H9 (cell line): Measurements from ENCODE around the gene WDR55. TPM values are rescaled to one million over a fixed set of nuclear protein-coding genes. Genes with fewer than 3 reads are reported as not detected.

Experiments
- DNase-seq: peaks from one replicate; pipeline ENCODE4 v3.0.0-alpha.2; 2017
- H2AFZ ChIP-seq: one replicate; pipeline ENCODE4 v1.6.1; 2013; ENCODE audit warnings: mild to moderate bottlenecking, low read length, control low read depth, moderate library complexity
- H2AK5ac ChIP-seq: 2 replicates; pipeline ENCODE4 v1.6.1; 2013; ENCODE audit warnings: low read length, control low read depth, mixed read lengths; ENCODE audit not compliant: insufficient read length
- H2BK120ac ChIP-seq: one replicate; pipeline ENCODE4 v1.6.1; 2013; ENCODE audit warnings: low read depth, mild to moderate bottlenecking, low read length, control low read depth, inconsistent platforms; ENCODE audit not compliant: poor library complexity, severe bottlenecking
- H2BK12ac ChIP-seq: 2 replicates; pipeline ENCODE4 v1.6.1; 2013; ENCODE audit warnings: low read length, control low read depth, mixed read lengths, low read depth; ENCODE audit not compliant: insufficient read length
- H2BK15ac ChIP-seq: 2 replicates; pipeline ENCODE4 v1.6.1; 2013; ENCODE audit warnings: low read depth, low read length, control low read depth
- H2BK20ac ChIP-seq: one replicate; pipeline ENCODE4 v1.6.1; 2013; ENCODE audit warnings: low read depth, mild to moderate bottlenecking, low read length, control low read depth, inconsistent platforms; ENCODE audit not compliant: poor library complexity, severe bottlenecking
- H2BK5ac ChIP-seq: 2 replicates; pipeline ENCODE4 v1.6.1; 2013; ENCODE audit warnings: low read length, control low read depth, mixed read lengths; ENCODE audit not compliant: insufficient read length
- H3K14ac ChIP-seq: 2 replicates; pipeline ENCODE4 v1.6.1; 2013; ENCODE audit warnings: low read length, control low read depth; ENCODE audit not compliant: insufficient read depth
- H3K18ac ChIP-seq: 2 replicates; pipeline ENCODE4 v1.6.1; 2013; ENCODE audit warnings: low read depth, mild to moderate bottlenecking, mixed read lengths, low read length, control low read depth; ENCODE audit not compliant: insufficient read length
- H3K23ac ChIP-seq: 2 replicates; pipeline ENCODE4 v1.6.1; 2013; ENCODE audit warnings: low read length, control low read depth, mixed read lengths, low read depth; ENCODE audit not compliant: insufficient read length
- H3K23me2 ChIP-seq: 2 replicates; pipeline ENCODE4 v1.6.1; 2013; ENCODE audit warnings: low read depth, mild to moderate bottlenecking, mixed read lengths, low read length, control low read depth; ENCODE audit not compliant: insufficient read length, poor library complexity, severe bottlenecking
- H3K27ac ChIP-seq: 2 replicates; pipeline ENCODE4 v1.5.1; 2013; ENCODE audit warnings: low read length, control low read depth, mixed read lengths, low read depth; ENCODE audit not compliant: insufficient read length
- H3K27me3 ChIP-seq: 2 replicates; pipeline ENCODE4 v1.6.1; 2013; ENCODE audit warnings: low read length, control low read depth, inconsistent platforms; ENCODE audit not compliant: insufficient read depth
- H3K4ac ChIP-seq: 2 replicates; pipeline ENCODE4 v1.6.1; 2013; ENCODE audit warnings: low read depth, mild to moderate bottlenecking, control low read depth, inconsistent platforms, low read length, moderate library complexity
- H3K4me1 ChIP-seq: 2 replicates; pipeline ENCODE4 v1.6.1; 2013; ENCODE audit warnings: low read length, control low read depth, inconsistent platforms; ENCODE audit not compliant: insufficient read depth
- H3K4me2 ChIP-seq: 2 replicates; pipeline ENCODE4 v1.6.1; 2013; ENCODE audit warnings: low read length, control low read depth, mixed read lengths; ENCODE audit not compliant: insufficient read length, insufficient read depth
- H3K56ac ChIP-seq: 2 replicates; pipeline ENCODE4 v1.6.1; 2013; ENCODE audit warnings: low read depth, mild to moderate bottlenecking, mixed read lengths, low read length, control low read depth; ENCODE audit not compliant: insufficient read length
- H3K79me1 ChIP-seq: 2 replicates; pipeline ENCODE4 v1.6.1; 2013; ENCODE audit warnings: low read depth, mild to moderate bottlenecking, moderate library complexity, low read length, control low read depth, inconsistent platforms; ENCODE audit not compliant: insufficient read depth, poor library complexity, severe bottlenecking
- H3K79me2 ChIP-seq: 2 replicates; pipeline ENCODE4 v1.6.1; 2013; ENCODE audit warnings: low read length, control low read depth, inconsistent platforms; ENCODE audit not compliant: insufficient read depth
- H3K9ac ChIP-seq: 2 replicates; pipeline ENCODE4 v1.6.1; 2013; ENCODE audit warnings: low read length, control low read depth, mixed read lengths; ENCODE audit not compliant: insufficient read length; ENCODE audit errors: extremely low read depth
- H3K9me3 ChIP-seq: one replicate; pipeline ENCODE4 v1.6.1; 2013; ENCODE audit warnings: low read depth, low read length, inconsistent platforms; ENCODE audit not compliant: control insufficient read depth
- H3T11ph ChIP-seq: one replicate; pipeline ENCODE4 v1.6.1; 2013; ENCODE audit warnings: mild to moderate bottlenecking, low read length, control low read depth, inconsistent platforms
- H4K20me1 ChIP-seq: one replicate; pipeline ENCODE4 v1.6.1; 2013; ENCODE audit not compliant: control insufficient read depth, insufficient read length, insufficient read depth
- H4K5ac ChIP-seq: 2 replicates; pipeline ENCODE4 v1.6.1; 2013; ENCODE audit warnings: low read depth, mild to moderate bottlenecking, mixed read lengths, low read length, control low read depth; ENCODE audit not compliant: insufficient read length
- H4K8ac ChIP-seq: replicated peaks from 2 replicates; pipeline ENCODE4 v1.6.1; 2013; ENCODE audit warnings: low read length, control low read depth, mixed read lengths, low read depth; ENCODE audit not compliant: insufficient read length
- H4K91ac ChIP-seq: 2 replicates; pipeline ENCODE4 v1.6.1; 2013; ENCODE audit warnings: low read depth, mild to moderate bottlenecking, moderate library complexity, mixed read lengths, low read length, control low read depth; ENCODE audit not compliant: insufficient read length
- H3K27ac Mint-ChIP-seq, 3 experiments: 2 replicates in 2 of 3; 3 replicates in 1 of 3; pipeline ENCODE4 v1.8.0; 2020 to 2021; ENCODE audit warnings: mixed read lengths in 3 of 3, mild to moderate bottlenecking in 1 of 3, moderate library complexity in 1 of 3
- H3K27me3 Mint-ChIP-seq: 2 replicates; pipeline ENCODE4 v1.8.0; 2021; ENCODE audit warnings: low read depth, mild to moderate bottlenecking, moderate library complexity, mixed read lengths
- H3K36me3 Mint-ChIP-seq, 3 experiments: 2 replicates in 2 of 3; 3 replicates in 1 of 3; pipeline ENCODE4 v1.8.0; 2020 to 2021; ENCODE audit warnings: low read depth in 3 of 3, mixed read lengths in 3 of 3; ENCODE audit not compliant: insufficient read depth in 1 of 3
- H3K4me1 Mint-ChIP-seq, 2 experiments: 2 replicates each; pipeline ENCODE4 v1.8.0; 2020; ENCODE audit warnings: mixed read lengths in 2 of 2
- H3K4me3 Mint-ChIP-seq, 2 experiments: 2 replicates in 1 of 2; 3 replicates in 1 of 2; pipeline ENCODE4 v1.8.0; 2020 to 2021; ENCODE audit warnings: mild to moderate bottlenecking in 2 of 2, mixed read lengths in 2 of 2, moderate library complexity in 1 of 2
- H3K9me3 Mint-ChIP-seq, 2 experiments: 2 replicates in 1 of 2; 3 replicates in 1 of 2; pipeline ENCODE4 v1.8.0; 2020; ENCODE audit warnings: mild to moderate bottlenecking in 2 of 2, mixed read lengths in 2 of 2, moderate library complexity in 1 of 2
- WGBS: extraction: QIAGEN DNeasy Blood & Tissue Kit; methylation state at CpG from one replicate; pipeline ENCODE4 v1.1.7; 2013; ENCODE audit warnings: missing lambda C conversion rate, low lambda C conversion rate, mixed read lengths; ENCODE audit not compliant: insufficient read length; ENCODE audit errors: extremely low coverage; 5-methylcytosine and 5-hydroxymethylcytosine counted together
- total RNA-seq: library from RNA; stranded (reverse); gene quantifications from 2 replicates; pipeline ENCODE4 v1.2.1, GENCODE V29; 2021
- TF ChIP-seq, protein P1 (sequence below): fragments of 200-600 bp; sonication (generic); conservative IDR thresholded peaks from 3 replicates; pipeline ENCODE4 v1.8.0; 2021; ENCODE audit warnings: antibody characterized with exemption, mild to moderate bottlenecking

WDR55 gene
- total RNA-seq, 1 experiment from 2014 or later = 24.7 TPM

DNA sequence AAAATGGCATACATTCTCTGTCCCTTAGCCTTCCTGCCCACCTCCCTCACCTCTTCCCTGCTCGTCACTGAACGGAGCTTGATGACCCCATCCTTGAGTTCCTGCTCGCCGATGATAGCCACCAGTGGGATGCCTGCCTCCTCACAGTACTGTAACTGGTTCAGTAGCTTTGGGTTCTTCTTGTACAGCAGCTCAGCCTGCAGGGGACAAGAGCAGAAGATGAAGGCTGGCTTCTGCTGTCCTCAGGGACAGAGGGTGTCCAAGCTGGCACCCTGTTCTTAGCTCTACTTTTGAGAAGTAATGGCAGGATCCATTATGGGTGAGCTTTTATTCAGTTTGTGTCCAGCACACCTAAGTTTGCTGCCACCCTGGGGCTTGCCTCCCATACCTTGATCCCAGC lies 9.9 kb downstream of the WDR55 start:
- H3K36me3 Mint-ChIP-seq = peaks cover 11 to 80% (median 36%) of the 10 kb centered on the region in 3 experiments
- no peak overlapping the region for H4K91ac ChIP-seq
- no peaks in the 10 kb centered on the region for H3K23me2 ChIP-seq
- H3K27me3 ChIP-seq = no peaks in the 10 kb centered on the region
- no peaks in the 10 kb centered on the region for H3K79me1 ChIP-seq
- H4K20me1 ChIP-seq = no peaks in the 10 kb centered on the region
- H2BK20ac ChIP-seq = no peak overlapping the region
- H3K4me1 ChIP-seq = no peaks in the 10 kb centered on the region
- no peak overlapping the region for H3K27ac ChIP-seq
- H2BK5ac ChIP-seq = no peak overlapping the region
- no peak overlapping the region for H2BK15ac ChIP-seq
- no peak overlapping the region for H3K23ac ChIP-seq
- WGBS = no CpG with 5 or more reads among the region's 4 CpGs
- no peak overlapping the region for H3K4ac ChIP-seq
- H2BK12ac ChIP-seq = no peak overlapping the region
- no peaks in the 10 kb centered on the region for H3K9me3 ChIP-seq
- H3K27ac Mint-ChIP-seq = no peak overlapping the region
- no peak for DNase-seq
- no peak overlapping the region for H2AFZ ChIP-seq
- H3K79me2 ChIP-seq = no peaks in the 10 kb centered on the region
- TF ChIP-seq, protein P1, sequence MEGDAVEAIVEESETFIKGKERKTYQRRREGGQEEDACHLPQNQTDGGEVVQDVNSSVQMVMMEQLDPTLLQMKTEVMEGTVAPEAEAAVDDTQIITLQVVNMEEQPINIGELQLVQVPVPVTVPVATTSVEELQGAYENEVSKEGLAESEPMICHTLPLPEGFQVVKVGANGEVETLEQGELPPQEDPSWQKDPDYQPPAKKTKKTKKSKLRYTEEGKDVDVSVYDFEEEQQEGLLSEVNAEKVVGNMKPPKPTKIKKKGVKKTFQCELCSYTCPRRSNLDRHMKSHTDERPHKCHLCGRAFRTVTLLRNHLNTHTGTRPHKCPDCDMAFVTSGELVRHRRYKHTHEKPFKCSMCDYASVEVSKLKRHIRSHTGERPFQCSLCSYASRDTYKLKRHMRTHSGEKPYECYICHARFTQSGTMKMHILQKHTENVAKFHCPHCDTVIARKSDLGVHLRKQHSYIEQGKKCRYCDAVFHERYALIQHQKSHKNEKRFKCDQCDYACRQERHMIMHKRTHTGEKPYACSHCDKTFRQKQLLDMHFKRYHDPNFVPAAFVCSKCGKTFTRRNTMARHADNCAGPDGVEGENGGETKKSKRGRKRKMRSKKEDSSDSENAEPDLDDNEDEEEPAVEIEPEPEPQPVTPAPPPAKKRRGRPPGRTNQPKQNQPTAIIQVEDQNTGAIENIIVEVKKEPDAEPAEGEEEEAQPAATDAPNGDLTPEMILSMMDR = no peak
- no peak overlapping the region for H2BK120ac ChIP-seq
- H3K18ac ChIP-seq = no peak overlapping the region
- no peak overlapping the region for H2AK5ac ChIP-seq
- H4K5ac ChIP-seq = no peak overlapping the region
- H3K4me3 Mint-ChIP-seq = no peak overlapping the region
- H3K14ac ChIP-seq = no peak overlapping the region
- H3K27me3 Mint-ChIP-seq = no peaks in the 10 kb centered on the region
- no peaks in the 10 kb centered on the region for H3K9me3 Mint-ChIP-seq
- no peak overlapping the region for H3K56ac ChIP-seq
- H3K4me2 ChIP-seq = no peak overlapping the region
- no peak overlapping the region for H3K9ac ChIP-seq
- no peak overlapping the region for H4K8ac ChIP-seq
- no peak overlapping the region for H3T11ph ChIP-seq
- H3K4me1 Mint-ChIP-seq = peaks cover 0 to 6% of the 10 kb centered on the region in 2 experiments; a peak in 1 of 4 replicates
